GM12891 (cell line): ENCODE measurements around the gene STXBP4.

Experiments used
- PAX5 ChIP-seq: IDR thresholded peaks from 2 replicates; pipeline ENCODE4 v1.6.1; 2011; ENCODE audit warnings: low read length, moderate library complexity, mild to moderate bottlenecking; ENCODE audit not compliant: insufficient read depth, severe bottlenecking
- POLR2A ChIP-seq: IDR thresholded peaks from 2 replicates; pipeline ENCODE4 v1.6.1; 2011; ENCODE audit warnings: low read depth, low read length, control low read depth
- POLR2AphosphoS5 ChIP-seq: IDR thresholded peaks from 2 replicates; pipeline ENCODE4 v1.6.1; 2011; ENCODE audit warnings: low read depth, low read length, control low read depth
- POU2F2 ChIP-seq: IDR thresholded peaks from 2 replicates; pipeline ENCODE4 v1.6.1; 2011; ENCODE audit warnings: low read depth, mild to moderate bottlenecking, control low read depth, low read length, moderate library complexity
- SPI1 ChIP-seq: IDR thresholded peaks from 2 replicates; pipeline ENCODE4 v1.6.1; 2011; ENCODE audit warnings: low read depth, low read length, control low read depth
- TAF1 ChIP-seq: IDR thresholded peaks from 2 replicates; pipeline ENCODE4 v1.6.1; 2011; ENCODE audit warnings: low read depth, low read length, control low read depth

DNA sequence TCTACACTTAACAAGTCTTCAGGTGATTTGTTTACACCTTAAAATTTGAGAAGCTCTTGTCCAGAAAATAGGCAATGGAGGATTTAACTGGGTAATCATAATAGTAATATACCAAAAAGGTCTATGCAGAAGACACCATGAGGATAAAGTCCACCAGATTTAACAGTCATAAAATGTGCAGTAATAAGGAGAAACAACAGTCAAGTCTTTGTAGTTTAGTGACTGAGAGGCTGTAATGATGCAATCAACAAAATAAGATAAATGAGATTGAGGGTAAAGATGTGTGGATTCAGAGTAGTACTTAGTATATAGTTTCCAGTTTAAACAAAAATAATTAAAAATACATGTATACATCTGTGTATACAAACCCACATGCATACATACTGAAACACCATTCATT is 91.2 kb downstream of the STXBP4 start:
- TF ChIP-seq PAX5: no peak
- TF ChIP-seq POLR2AphosphoS5: no peak
- TF ChIP-seq POLR2A: no peak
- no peak for TF ChIP-seq TAF1
- no peak for TF ChIP-seq SPI1
- no peak for TF ChIP-seq POU2F2
